T-helper 1 cell (primary cell): ENCODE data around the gene BCKDK.

ENCODE experiments used
- DNase-seq, 5 donors: peaks; one replicate each; pipeline ENCODE4 v3.0.0-alpha.2; 2012 to 2020

Gene BCKDK

DNA sequence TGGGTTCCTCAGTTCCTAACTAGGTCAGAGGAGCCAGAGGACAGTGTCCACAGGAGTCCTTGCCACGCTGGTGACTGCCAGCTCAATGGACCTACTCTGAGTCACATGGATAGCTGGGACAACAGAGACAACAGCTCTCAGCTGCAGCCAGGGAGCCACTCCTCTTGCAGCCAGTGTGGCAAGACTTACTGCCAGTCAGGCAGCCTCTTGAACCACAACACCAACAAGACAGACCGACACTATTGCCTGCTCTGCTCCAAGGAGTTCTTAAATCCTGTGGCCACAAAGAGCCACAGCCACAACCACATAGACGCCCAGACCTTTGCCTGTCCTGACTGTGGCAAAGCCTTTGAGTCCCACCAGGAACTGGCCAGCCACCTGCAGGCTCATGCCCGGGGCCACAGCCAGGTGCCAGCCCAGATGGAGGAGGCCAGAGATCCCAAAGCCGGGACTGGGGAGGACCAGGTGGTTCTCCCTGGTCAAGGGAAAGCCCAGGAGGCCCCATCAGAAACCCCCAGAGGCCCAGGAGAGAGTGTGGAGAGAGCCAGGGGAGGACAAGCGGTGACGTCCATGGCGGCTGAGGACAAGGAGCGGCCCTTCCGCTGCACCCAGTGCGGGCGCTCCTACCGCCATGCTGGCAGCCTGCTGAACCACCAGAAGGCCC is 27.3 kb upstream of the BCKDK start:
- DNase-seq, result no peak

DNA sequence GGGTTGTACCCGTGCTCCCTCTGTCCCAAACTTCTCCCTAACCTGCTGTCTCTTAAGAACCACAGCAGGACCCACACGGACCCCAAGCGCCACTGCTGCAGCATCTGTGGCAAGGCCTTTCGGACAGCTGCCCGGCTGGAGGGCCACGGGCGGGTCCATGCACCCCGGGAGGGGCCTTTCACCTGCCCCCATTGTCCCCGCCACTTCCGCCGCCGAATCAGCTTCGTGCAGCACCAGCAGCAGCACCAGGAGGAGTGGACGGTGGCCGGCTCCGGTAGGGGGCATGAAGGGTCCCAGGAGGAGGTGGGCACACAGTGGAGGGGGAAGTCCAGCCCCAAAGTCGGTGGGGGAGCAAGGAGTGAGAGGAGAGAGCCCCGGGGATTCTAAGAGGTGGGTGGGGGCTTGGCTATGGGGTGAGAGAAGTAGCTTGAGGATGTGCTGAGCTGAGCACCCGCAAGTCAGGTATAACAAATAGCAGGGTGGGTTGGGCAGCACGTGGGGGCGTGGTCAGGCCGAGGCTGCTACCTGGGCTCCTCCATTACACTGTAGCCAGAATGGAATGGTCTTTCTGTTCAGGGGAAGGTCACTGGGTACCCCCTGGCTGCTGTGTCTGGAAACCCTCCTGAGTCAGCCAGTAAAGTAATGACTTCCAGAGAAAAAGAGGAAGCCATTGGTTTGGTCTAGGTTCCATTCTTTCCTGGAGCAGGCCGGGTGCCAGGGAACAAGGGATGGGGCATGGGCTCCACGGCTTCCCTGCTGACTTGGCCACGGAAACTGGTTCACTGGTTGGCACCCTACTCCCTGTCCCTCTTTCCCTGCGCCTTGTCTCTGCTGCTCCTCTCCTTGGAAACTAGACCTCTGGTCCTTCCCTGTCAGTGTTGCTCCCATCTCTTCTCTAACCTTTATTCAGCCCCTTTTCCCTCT is 26.5 kb upstream of the BCKDK start:
- DNase-seq, result no peak

DNA sequence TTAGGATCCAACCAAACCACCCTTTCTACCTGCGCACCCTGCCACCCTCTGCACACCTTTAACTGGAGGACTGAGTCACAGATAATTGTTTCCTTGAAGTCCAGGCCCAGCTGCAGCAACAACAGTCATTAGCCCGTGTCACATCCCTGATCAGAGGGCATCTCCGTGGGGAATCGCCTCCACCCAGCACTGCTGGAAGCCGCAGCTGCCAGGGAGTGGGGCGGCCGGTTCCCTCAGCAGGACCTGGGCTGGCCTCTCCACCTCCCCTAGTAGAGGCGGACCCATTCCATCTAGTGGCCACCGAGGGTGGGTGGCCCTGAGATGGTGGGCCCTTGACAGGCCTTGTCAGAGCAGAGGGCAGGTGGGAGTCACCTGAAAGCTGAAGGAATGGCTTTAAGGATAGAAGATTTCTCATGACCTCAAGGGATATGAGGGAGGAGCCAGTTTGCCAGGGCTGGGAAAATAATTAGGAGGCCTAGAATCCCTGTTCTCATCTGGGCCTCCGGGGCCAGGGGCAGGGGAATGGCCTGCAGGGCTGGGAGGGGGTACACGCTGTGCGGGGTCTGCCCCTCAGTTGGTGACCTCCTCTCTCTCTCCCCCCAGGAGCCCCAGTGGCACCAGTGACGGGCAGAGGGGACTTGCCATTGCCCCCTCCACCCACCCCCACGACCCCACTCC is 25.7 kb upstream of the BCKDK start:
- DNase-seq, result no peak

DNA sequence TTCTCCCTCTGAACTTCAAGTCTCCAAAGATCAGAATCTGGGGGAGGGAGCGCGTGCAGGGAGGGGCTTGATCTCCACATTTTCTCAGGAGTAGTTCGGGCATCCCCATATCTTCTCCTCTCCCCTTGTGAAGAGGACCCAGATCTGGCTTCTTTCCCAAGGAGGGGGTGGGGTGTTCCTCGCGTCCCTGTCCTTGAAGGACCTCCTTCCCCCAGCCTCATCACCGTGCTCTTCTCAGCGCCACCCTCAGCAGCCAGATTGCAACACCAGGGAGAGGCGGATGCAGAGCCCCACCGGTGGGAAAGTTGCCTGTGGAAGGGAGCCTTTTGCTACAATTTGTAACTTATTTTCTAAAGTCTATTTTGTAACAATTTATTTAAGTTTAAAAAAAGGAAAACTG is 25.1 kb upstream of the BCKDK start:
- DNase-seq, result no peak

DNA sequence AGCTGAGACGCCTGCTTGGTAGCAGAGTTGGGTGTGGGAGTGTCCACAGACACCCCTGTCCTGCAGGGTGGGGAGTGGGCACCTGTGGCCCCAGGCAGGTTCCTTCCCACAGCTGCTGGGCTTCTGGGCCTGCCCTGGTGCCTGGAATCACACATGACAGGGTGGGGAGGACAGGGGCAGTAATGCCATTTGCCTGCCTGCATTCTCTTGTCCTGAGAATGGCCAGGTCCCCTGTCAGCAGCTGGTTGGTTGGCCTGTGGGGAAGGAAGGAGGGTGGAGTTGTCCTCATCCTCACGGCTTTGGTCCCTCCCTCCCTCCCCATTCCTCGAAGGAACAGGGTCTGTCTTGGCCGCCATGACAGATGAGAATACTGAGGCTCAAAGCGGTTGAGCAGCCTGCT is 24.6 kb upstream of the BCKDK start:
- DNase-seq, result no peak

DNA sequence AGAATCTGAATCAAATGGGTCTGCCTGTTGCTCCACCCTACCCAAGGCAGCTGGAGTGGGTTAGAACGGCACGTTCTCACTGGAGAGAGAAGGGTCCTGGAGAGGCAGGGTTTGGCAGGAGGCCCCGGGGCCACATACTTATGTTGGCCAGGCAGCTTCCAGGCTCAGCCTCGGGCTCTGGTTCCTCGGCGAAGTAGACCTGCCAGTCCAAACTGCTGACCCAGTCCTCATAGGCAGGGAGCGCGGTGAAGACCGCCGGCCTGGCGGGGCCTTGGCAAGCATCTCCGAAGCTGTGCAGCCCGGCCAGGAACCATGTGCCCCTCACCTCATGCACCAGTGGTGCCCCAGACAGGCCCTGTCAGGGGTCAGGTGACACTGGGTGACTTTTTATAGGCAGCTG is 24.2 kb upstream of the BCKDK start:
- DNase-seq, result no peak

DNA sequence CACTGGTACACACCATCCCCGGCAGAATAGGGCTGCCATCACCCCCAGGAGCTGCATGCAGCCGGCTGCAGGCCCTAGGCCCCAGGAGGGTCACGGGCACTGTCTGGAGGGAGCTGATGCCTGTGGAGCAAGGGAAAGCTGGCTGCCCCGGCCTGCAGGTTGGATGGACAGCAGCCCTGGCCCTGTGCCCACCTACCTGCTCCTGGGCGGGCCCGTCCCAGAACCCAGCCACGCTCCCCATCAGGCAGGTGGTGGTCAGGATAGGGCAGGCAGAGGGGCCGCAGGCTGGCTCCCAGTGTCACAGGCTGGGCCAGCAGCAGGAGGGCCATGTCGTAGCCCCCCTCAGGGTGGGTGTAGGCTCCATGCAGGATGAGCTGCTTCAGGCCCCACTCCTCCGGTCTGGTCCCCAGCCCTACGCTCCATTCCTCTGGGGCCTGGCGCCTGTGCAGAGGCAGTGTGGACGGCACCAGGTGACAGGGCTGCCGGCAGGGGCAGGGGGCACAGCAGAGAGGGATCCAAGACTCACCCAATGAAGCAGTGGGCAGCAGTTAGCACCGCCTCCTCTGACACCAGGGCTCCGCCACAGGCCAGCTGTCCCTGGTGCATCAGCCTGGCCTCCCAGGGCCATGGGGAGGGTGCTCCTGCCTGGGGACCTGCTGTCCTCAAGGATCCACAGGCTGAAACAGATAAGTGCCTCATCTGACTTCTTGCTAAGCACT is 23.4 kb upstream of the BCKDK start:
- no peak for DNase-seq

DNA sequence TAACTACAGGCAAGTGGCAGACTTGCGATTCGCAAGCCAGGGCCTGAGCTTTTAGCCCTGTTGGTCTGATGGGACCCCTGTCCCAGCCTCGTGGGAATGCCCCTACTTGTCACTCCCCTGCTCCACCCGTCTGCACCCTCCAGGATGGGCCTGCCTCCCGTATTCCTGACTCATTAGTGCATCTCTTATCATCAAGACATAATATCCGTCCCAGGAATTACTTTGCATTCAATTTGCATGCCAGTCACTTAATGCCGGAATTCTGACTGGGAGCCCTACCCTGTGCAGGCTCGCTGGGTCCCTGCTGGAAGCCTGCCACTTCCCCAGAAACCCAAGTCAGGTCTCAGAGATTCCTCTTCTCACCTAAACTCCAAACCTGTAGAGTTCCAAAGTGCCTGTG is 22.8 kb upstream of the BCKDK start:
- DNase-seq, result no peak

DNA sequence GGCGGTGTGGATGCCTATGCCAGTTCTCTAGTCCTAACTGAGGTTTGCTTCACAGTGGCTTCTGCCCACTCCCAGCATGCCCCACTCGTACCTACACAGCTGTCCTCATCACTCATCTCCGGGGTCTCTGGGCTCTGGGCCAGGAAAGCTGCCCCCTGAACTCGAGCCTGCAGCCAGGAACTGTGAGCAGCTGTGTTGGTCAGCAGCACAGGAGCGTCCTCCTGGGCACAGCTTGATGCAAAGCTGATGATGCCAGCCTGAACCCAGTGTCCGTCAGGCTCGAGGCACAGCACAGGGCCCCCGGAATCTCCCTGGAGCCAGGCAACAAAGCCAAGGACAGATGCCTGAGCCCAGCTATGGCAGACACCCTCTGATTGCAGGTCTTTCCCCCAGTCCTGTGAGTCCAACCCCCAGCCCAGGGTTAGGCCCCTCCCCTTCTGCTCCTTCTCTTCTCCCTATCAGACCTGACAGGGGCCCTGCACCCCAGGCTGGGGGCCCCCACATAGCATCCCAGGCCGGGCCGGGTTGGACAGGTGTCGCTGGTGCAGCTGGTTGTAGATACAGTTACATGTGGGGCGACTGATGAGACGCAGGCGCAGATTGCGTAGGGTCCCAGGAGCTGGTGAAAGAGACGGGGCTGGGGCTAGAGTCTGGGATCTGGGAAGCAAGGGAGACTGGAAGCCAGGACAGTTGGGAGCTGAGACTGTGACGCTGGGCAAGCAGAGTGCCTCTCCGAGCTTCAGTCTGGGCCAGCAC is 22.1 kb upstream of the BCKDK start:
- no peak for DNase-seq

DNA sequence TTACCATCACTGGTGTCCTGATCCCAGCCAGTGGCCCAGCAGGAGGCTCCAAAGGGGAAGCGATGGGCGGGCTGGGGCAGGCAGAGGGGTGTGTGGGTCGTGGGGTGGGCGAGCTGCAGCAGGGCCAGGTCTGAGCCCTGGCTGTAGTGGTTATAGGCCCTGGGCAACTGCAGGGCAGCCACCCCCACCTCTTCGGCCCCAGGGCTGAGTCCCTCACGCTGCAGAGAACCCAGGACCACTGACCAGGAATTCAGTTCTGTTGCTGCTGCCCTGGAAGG is 21.6 kb upstream of the BCKDK start:
- DNase-seq, result no peak

DNA sequence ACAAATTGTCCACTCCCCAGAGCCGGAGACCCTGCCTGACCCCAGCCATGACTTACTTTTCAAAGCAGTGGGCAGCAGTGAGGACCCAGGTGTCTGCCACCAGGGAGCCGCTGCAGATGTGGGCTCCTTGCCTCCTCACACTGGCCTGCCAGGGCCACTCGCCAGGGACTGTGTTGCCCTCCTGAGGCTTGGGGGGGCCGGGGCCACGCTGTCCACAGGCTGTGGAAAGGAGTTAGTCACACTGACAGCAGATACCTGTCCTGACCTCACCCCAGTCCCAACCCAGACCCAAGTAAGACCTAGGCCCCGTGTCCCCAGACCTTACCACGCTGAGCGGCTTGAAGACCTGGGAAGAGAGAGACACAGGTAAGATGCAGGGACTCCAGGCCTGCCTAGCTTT is 20.7 kb upstream of the BCKDK start:
- DNase-seq, result no peak

DNA sequence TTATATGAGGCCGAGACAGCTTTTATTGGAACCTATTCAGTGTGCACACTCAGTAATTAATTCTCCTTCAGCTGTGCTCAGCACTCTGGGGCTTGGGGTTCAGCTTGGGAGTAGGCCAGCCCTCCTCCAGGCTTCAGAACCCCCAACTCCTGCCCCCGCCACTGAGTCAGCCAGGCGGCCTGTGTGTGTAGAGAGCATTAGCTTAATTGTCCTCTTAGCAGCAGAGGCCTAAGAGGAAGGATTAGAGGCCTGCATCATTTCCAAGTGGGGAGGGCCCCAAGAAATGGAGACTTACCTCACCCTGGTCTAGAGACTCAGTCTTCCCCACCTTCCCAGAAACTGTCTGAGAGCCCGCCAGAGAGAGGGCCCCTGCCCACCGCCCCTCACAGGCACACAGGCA is 20.2 kb upstream of the BCKDK start:
- DNase-seq, result no peak

DNA sequence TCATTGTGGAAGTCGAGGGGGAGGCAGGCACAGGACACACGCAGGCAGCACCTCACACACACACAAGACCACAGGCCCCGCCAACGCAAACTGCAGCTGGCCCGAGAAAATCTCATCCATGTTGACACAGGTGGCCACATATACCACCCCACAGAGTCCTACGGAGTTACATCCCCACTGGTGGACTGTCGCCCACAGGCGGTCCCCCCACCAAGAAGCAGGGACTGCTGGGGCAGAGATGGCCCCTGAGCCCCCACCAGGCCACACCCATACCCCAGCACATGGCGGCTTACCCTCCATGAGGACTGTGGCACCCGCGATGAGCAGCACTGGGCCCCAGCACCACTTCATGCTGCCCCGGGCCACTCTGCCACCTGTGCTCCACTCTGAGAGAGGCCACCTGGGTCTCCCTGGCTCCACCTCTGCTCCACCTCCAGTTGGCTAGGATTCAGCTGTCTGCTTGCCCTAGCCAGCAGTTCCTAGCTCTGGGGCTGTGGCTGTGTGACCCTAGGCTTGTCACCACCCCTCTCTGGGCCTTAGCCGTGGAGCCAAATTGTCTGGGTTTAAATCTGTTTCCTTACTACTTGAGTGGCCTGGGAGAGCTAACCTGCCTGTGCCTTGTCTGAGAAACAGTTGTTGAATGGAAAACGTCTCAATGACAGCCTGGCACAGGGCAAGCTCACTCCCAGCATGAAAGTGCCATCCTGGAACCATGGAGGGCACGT is 19.6 kb upstream of the BCKDK start, which contains the start of gene PRSS53:
Gene PRSS53, minus strand, starts transcription at position 485 of the 725 bp plus-strand sequence. Its CDS starts 134 bp downstream, at position 351.
- no peak for DNase-seq

DNA sequence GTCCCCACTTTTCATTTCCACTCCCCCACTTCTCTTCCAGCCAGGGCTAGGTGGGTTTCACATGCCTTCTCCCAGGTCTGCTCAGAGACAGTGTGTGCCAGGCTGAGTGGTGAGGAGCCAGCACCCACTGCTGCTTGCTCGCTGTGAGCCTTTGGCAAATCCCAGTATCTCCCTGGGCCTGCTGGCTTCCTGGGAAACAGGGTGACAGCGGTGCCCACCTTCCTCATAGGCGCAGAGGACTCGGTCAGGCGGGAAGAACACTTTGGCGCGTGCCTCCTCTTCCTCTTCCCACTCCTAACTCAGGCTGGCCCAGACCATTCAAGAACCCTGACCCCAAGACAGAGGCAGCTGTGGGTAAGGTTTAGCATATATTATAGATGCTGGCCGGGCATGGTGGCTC is 19.0 kb upstream of the BCKDK start:
- DNase-seq, result no peak

DNA sequence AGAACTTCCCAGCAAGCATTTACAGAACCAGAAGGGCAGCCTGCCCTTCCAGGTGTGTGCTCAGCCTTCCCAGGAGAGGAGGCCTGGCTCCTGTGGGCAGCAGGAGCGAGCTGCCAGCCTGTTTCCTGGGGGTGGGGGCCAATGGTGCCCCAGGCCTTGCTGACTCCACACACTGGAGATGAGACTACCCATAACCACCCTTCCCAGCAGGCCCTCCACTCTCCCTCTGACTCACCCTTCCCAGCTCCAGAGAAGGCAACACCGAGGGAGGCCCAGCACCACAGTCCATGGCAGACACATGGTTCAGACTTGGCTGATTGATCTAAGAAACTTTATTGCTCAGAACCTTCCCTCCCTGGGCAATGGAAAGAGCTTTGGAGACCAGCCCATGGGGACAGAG is 17.6 kb upstream of the BCKDK start:
- no peak for DNase-seq

DNA sequence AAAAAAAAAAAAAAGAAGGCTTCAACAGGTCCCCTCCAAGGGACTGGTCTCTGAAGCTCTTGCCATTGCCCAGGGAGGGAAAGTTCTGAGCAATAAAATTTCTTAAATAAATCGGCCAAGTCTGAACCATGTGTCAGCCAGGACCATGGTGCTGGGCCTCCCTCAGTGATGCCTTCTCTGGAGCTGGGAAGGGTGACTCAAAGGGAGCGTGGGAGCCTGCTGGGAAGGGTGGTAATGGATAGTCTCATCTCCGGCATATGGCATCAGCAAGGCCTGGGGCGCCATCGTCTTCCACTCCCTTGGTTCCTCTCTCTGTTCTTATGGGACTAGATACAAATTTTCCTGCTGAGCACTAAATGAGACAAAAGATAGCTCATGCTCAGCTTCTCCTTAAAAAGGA is 15.9 kb upstream of the BCKDK start:
- DNase-seq, result no peak

DNA sequence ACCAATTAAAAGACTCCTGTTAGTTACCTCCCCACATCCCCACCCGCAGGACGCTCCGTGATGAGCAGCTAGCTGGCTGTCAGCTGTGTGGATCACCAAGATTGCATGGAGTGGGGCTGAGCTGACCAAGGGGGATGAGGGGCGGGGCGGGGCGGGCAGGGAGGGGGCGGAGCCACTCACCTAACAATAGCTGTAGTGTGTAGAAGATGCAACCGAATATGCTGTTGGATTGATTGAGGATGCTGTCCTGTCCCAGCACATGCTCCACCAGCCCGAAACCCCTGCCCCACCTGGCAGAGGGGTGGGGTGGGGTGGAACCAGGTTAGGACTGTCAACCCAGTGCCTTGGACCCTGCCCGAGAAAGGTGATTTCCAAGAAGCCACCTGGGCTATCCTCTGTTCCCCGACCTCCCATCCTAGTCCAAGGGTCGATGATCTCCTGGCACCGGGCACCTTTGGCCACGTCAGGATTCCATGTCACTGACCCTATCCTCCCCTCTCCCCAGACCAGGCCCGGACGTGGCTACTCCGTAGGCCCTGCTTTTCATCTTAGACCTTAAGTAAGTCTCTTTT is 15.0 kb upstream of the BCKDK start:
- DNase-seq, result no peak

DNA sequence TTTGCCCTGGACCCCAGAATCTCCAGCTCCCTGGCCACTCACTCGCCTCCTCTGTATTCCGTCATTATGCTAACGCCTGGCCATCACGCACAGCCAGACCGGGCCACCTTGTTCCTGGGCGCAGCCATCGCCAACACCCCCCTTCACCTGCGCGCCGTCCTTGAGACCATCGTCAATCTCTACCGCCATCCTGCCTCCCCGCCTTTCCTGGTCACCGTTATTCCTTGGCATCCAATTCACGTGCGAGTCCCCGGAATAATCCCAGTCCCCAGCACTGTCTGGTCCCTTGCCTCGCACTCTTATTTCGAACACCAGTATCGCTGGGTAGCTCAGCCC is 14.1 kb upstream of the BCKDK start:
- no peak for DNase-seq

DNA sequence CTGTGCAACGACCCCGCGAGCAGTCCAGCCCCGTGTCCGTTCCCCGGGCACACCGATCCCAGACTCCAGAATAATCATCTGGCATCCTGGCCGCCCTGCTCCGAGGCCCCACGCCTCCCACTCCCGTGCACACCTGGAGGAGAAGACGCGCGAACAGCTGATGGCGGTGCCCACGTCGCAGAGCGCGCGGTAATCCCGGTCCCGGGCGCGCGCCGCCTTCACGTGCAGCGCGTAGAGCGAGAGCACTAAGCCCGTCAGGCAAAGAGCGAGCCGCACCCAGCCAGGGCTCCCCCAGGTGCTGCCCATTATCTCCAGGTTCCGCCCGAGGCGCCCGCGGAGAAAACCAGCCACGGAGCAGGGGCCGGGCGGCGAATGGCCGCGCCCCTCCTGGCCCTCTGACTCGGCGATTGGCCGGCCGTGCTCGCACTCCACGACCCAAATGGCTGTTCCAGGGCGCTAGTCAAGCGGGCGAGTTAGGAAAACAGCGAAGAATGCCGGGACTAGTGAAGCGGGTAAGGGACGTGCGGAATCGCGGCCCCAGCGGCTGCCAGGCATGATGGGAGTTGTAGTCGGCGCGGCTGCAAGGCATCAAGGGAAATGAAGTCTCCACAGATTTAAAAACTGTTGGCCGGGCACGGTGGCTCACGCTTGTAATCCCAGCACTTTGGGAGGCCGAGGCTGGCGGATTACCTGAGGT is 13.6 kb upstream of the BCKDK start, which contains the start of gene VKORC1:
Gene VKORC1, minus strand, starts transcription at position 374 of the 697 bp plus-strand sequence. Its CDS starts 68 bp downstream, at position 306.
- peak; percentile 69 to 89 (median 81) for DNase-seq

DNA sequence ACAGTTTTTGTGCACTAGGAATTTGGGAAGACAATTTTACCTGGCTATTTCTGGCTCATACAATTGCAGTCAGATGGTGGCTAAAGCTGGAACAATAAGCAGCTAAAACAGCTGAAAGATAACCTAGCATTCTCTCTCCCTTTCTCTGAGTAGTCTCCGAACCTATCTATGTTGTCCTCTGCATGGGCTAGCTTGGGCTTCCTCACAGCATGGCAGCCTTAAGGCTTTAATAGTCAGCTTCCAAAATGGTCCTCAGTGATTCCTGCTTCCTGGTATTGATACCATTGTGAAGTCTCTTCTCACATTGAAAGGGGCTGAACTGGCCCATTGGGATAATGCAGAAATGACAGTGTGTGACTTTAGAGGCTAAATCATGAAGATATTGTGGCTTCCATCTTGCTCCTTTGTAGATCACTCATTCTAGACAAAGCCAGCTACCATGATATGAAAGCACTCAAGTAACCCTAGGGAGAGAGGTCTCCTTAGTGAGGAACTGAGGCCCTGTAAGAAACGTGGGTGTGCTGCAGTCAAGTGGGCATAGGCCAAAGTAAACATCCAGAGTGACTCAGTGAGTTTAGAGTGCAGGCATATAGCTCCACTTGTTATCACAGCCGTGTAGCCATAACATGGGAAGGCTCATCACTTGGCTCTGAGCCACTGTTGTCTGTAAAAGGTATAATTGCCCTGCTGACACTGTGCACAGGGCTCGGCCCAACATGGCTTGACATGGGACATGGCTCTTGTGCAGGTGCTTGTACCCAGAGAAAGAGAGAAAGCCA is 8.1 kb upstream of the BCKDK start:
- no peak for DNase-seq
